H1 (cell line): ENCODE measurements around the gene ATP2A3.

Experiments used
- CBX8 ChIP-seq: fragments of 300-800, 300-1000 bp; sonication (generic); IDR thresholded peaks from 2 replicates; pipeline ENCODE4 v1.7.1; 2016; ENCODE audit warnings: low read depth, low read length, borderline replicate concordance
- CTCF ChIP-seq, 3 experiments: IDR thresholded peaks; 1 replicate in 2 of 3; 2 replicates in 1 of 3; pipeline versions ENCODE4 v1.5.1 to v1.6.1; 2011; ENCODE audit warnings: low read length in 3 of 3, mild to moderate bottlenecking in 3 of 3, inconsistent platforms in 2 of 3, low read depth in 1 of 3, moderate library complexity in 1 of 3; ENCODE audit not compliant: insufficient read depth in 1 of 3; ENCODE audit errors: control extremely low read depth in 1 of 3
- E2F6 ChIP-seq: IDR thresholded peaks from 2 replicates; pipeline ENCODE4 v1.6.1; 2012; ENCODE audit warnings: inconsistent platforms
- NRF1 ChIP-seq: IDR thresholded peaks from 2 replicates; pipeline ENCODE4 v1.6.1; 2011; ENCODE audit warnings: mild to moderate bottlenecking, low read depth, low read length, improper control_type of control experiment
- POLR2A ChIP-seq, 2 experiments: IDR thresholded peaks; 1 replicate in 1 of 2; 2 replicates in 1 of 2; pipeline ENCODE4 v1.6.1; 2011; ENCODE audit warnings: low read depth in 2 of 2, low read length in 2 of 2, mild to moderate bottlenecking in 2 of 2; ENCODE audit errors: control extremely low read depth in 1 of 2
- RNF2 ChIP-seq: fragments of 200-900, 300-1000 bp; sonication (generic); IDR thresholded peaks from 2 replicates; pipeline ENCODE4 v1.7.1; 2016; ENCODE audit warnings: borderline replicate concordance, low read depth, mild to moderate bottlenecking, antibody characterized with exemption, low read length; ENCODE audit not compliant: poor library complexity, severe bottlenecking; ENCODE audit errors: missing control alignments
- SRF ChIP-seq: IDR thresholded peaks from 2 replicates; pipeline ENCODE4 v1.6.1; 2011; ENCODE audit warnings: mild to moderate bottlenecking, low read depth, low read length, moderate library complexity

- TF ChIP-seq POLR2A (IDR thresholded peaks at IDR 0.05; ENCODE audit: control extremely low read depth in 1 of 2, low read depth in 2 of 2, low read length in 2 of 2) (no peak), NRF1 (no peak), E2F6 (no peak), SRF (no peak), CBX8 (no peak), RNF2 (no peak), CTCF (IDR thresholded peaks at IDR 0.05; ENCODE audit: control extremely low read depth in 1 of 3, insufficient read depth in 1 of 3, low read depth in 1 of 3, low read length in 3 of 3) (no peak)
Observed at GRCh38 chr17:3974138-3974687, 10.0 kb upstream of the ATP2A3 start.
